Activated CD8-positive, alpha-beta memory T cell treated with anti-CD3 and anti-CD28 coated beads, Interleukin-2, amount 50 U/mL, for 4 hours (primary cell): ENCODE measurements around the gene CCDC39.
A peak's percentile ranks its signal among the peaks of the same experiment; 100 is the strongest.
"Not testable (repeated sequence)": the region's sequence is repeated elsewhere in the genome, so short reads cannot be mapped to it uniquely, and the experiment has no call there.

Source experiments
- DNase-seq: peaks from one replicate; pipeline ENCODE4 v3.0.0-alpha.2; 2020

Gene CCDC39

GRCh38 chr3:180618563-180618962 lies 60.7 kb downstream of the CCDC39 start:
- not testable (repeated sequence) for DNase-seq

- no peak for DNase-seq
Measured at GRCh38 chr3:180617049-180617448, 62.2 kb downstream of the CCDC39 start.

GRCh38 chr3:180615954-180616353 lies 63.3 kb downstream of the CCDC39 start:
- DNase-seq: no peak

GRCh38 chr3:180612364-180612763 lies 66.9 kb downstream of the CCDC39 start:
- no peak for DNase-seq

- no peak for DNase-seq
Measured at GRCh38 chr3:180611006-180611405, 68.3 kb downstream of the CCDC39 start.

GRCh38 chr3:180601688-180602666 lies 77.3 kb downstream of the CCDC39 start, which contains the start of gene TTC14:
Gene TTC14, plus strand, starts transcription at chr3:180602163. Its CDS starts 99 bp downstream, at chr3:180602262.
- peak; percentile 93 for DNase-seq

- DNase-seq: no peak
Measured at GRCh38 chr3:180600473-180600872, 78.8 kb downstream of the CCDC39 start.

GRCh38 chr3:180595559-180595935 lies 83.7 kb downstream of the CCDC39 start:
- DNase-seq: no peak

GRCh38 chr3:180594631-180595558 lies 84.4 kb downstream of the CCDC39 start:
- no peak for DNase-seq

GRCh38 chr3:180593631-180594030 lies 85.7 kb downstream of the CCDC39 start:
- DNase-seq: not testable (repeated sequence)

GRCh38 chr3:180590396-180590795 lies 88.9 kb downstream of the CCDC39 start:
- no peak for DNase-seq

- no peak for DNase-seq
Measured at GRCh38 chr3:180580934-180581333, 98.4 kb downstream of the CCDC39 start.

GRCh38 chr3:180575571-180575970 lies 103.7 kb downstream of the CCDC39 start:
- no peak for DNase-seq

GRCh38 chr3:180571831-180572598 lies 107.3 kb downstream of the CCDC39 start:
- no peak for DNase-seq

GRCh38 chr3:180570238-180570637 lies 109.1 kb downstream of the CCDC39 start:
- DNase-seq: no peak

GRCh38 chr3:180564676-180565075 lies 114.6 kb downstream of the CCDC39 start:
- DNase-seq: no peak
